A549 treated with Hydrocortisone at 1 μM for 4 hours (cell line): ENCODE measurements around the gene CCR7. TPM values are rescaled to one million over a fixed set of nuclear protein-coding genes. Genes with fewer than 3 reads are reported as not detected.

Experiments
- total RNA-seq: library from RNA; stranded (reverse); fragments of 200-300 nt; extraction: Qiagen RNA extraction; gene quantifications from 5 replicates; pipeline ENCODE4 v1.2.3, GENCODE V29; 2022

Gene CCR7, protein sequence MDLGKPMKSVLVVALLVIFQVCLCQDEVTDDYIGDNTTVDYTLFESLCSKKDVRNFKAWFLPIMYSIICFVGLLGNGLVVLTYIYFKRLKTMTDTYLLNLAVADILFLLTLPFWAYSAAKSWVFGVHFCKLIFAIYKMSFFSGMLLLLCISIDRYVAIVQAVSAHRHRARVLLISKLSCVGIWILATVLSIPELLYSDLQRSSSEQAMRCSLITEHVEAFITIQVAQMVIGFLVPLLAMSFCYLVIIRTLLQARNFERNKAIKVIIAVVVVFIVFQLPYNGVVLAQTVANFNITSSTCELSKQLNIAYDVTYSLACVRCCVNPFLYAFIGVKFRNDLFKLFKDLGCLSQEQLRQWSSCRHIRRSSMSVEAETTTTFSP
- 0.73 to 1.5 TPM (median 0.97 TPM) in 5 replicates for total RNA-seq

DNA sequence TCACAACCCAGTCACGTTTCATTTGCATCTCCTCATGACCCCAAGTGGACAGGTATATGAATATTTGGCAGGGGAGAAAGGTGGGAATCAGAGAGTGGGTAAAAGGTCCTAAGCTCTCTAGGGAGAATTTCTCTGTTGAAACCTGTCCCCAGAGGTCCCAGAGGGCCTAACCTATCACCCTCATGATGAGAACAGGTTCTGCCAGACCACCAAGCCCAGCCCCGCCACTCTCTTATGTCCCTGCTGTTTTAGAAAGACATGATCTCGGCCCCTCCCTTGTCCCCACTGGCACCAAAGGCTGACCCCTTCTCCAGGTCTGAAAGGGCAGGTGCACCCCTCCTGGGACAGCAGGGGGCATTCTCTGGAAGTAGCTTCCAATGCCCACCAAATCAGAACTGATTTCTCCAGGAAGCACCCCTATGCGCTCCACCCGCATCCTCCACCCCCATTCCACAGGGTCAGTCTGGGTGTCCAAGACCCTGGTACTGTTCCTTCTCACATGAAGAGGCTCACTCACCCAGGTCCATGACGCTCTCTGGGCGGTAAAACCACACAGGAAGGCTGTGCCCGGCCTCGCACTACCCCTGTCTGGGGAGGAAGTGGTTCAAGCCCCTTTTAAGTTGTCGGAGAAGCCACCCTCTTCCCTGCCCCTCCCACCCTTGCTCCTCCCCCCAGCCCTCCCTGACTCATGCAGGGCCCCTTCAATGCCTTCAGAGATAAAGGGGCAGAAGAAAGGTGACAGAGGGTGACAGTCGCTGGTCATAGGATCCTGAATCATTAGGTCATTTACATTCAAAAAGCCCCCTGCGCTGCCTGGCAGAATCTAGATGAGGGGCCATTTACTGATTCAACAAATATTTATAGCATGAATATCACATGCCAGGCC, at the start of gene CCR7:
CCR7 (minus strand) TSS at position 590 of the 886 bp plus-strand sequence; CDS start at position 527, 63 bp downstream.

Other genes with a start within 250 kb of the CCR7 start
- gene GJD3, start 200.7 kb downstream of the CCR7 start, total RNA-seq: 0.80 to 1.4 TPM (median 0.96 TPM) in 5 replicates
- gene TOP2A, start 147.6 kb downstream of the CCR7 start, total RNA-seq: 183 to 274 TPM (median 213 TPM) in 5 replicates
- gene IGFBP4, start 122.0 kb downstream of the CCR7 start, total RNA-seq: 2,310 to 2,905 TPM (median 2,776 TPM) in 5 replicates
- gene TNS4, start 63.8 kb downstream of the CCR7 start, total RNA-seq: 192 to 284 TPM (median 275 TPM) in 5 replicates
- gene SMARCE1, start 82.3 kb upstream of the CCR7 start, total RNA-seq: 103 to 112 TPM (median 105 TPM) in 5 replicates
- 0.31 to 0.58 TPM (median 0.43 TPM) in 4 of 5 replicates, not detected in the other for gene KRT222, start 99.7 kb upstream of the CCR7 start, total RNA-seq
- gene KRT24, start 138.3 kb upstream of the CCR7 start, total RNA-seq: not detected in 5 replicates
- not detected in 5 replicates for gene KRT25, start 189.9 kb upstream of the CCR7 start, total RNA-seq
- not detected in 5 replicates for gene KRT26, start 206.7 kb upstream of the CCR7 start, total RNA-seq
- gene KRT27, start 217.1 kb upstream of the CCR7 start, total RNA-seq: 0.06 TPM in 1 of 5 replicates, not detected in the others
- not detected in 5 replicates for gene KRT28, start 234.5 kb upstream of the CCR7 start, total RNA-seq